GM19372 (cell line): ENCODE measurements around the gene NUMB.

Experiments
- ATAC-seq: cut with Tn5 transposase; IDR thresholded peaks from one replicate; pipeline ENCODE4 v1.9.1; 2021; ENCODE audit warnings: mild to moderate bottlenecking, low read depth, moderate library complexity; ENCODE audit not compliant: unreplicated experiment

The NUMB gene

DNA sequence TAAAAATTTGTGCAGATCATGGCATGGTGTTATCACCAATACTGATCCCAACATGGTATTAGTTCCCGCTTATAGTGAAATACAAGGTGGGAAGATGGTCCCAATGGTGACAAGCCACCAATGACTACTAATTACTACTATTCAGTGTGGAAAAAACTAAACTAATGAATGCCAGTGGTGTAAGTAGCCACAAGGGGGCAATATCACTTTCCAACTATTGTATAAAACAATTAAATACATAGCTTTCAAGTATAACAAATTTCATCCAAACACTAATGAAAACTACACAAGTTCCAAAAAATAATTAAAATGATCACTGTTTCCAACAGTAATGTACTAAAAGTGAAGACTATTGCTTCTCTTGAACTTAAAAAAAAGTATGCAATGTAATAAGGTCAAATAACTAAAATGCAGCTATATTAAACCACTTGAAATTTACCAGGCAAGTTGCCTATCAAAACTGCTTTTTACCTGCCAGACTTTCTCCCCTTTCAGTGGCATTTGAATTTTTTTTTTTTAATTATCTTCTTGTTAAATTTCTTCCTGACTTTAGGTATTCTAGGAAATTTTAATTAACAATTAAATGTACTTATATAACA is 163.0 kb downstream of the NUMB start:
- no peak for ATAC-seq

DNA sequence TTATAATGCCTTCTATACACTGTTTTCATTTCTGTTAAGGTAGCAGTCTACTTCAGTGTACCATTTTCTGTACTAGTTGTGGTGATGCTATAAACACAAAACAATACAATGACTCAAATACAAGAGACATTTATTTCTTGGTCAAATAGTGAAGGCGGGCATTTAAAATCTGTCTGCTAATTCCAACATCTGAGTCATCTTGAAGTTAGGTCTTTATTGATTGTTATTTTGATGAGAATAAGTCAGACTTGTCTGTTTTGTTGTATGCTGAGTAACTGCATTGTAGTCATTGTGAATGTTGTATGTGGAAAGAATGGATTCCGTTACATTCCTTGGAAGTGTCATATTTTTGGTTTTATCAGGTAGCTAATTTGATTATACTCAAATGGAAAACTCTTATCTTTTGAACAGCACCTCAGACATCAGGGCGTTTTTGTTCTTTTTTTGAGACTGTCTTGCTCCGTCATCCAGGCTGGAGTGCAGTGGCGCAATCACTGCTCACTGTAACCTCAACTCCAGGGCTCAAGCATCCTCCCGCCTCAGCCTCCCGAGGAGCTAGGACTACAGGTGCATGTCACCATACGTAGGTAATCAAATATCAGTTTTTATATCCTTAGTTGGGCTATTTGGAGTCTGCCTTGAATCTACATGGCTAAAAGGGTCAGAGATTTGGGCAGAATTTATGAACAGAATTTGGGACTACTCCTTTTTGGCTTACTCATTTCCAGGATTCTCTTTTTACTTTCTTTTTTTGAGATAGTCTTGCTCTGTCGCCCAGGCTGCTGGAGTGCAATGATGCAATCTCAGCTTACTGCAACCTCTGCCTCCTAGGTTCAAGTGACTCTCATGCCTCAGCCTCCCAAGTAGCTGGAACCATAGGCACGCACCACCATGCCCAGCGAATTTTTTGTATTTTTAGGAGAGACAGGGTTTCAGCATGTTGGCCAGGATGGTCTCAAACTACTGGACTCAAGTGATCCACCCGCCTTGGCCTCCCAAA is 164.3 kb downstream of the NUMB start:
- ATAC-seq = no peak

DNA sequence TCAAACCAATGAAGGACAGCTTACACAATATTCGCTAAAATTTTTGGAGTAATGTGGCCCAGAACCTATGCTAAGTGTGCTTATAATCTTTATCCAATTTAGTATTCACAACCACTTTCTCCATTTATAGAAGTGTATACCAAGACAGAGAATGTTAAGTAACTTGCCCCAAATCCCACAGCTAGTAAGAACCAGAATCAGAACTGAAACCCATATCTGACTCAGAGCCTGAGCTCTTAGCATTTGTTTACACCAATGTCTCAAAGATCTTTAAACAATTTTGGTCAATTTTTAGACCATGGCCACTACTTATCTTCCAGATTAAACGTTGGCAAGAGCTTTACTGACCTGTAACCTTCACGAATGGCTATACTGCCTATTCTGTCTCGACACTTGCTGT is 168.1 kb downstream of the NUMB start:
- ATAC-seq = peak; percentile 53

DNA sequence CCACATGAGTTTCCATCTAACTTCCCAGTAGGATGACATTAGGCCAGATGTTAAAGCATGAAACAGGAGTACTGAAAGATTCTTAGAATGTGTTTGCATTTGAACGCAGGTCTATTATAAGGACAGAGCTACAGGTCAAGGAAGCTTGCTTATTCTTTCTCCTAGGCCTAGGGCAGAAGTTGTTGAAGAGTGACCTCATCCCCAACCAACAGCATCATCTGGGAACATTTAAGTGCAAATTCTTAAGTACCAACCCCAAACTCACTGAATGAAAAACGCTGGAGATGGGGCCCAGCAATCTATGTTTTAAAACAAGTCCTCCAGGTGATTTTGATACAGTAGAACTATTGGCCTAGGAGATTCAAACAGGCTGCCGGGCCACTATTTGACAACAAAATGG is 168.6 kb downstream of the NUMB start:
- no peak for ATAC-seq

DNA sequence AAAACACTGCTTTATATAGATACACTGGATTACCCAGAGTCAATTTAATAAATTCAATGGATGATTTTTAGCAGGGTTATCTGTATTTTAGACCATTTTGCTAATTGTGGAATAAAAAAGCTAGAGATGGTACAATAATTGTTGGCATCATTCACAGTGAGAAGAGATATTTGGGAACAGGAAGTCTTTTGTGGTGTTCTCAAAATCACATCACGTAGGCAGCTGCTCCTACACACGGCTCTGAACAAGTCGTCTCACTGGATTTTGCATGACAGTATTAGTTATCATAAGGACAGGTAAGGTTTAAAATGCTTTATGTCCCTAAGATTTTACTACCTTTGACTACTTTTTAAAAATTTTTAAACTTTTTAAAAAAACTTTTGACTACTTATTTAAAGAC is 169.0 kb downstream of the NUMB start:
- no peak for ATAC-seq

DNA sequence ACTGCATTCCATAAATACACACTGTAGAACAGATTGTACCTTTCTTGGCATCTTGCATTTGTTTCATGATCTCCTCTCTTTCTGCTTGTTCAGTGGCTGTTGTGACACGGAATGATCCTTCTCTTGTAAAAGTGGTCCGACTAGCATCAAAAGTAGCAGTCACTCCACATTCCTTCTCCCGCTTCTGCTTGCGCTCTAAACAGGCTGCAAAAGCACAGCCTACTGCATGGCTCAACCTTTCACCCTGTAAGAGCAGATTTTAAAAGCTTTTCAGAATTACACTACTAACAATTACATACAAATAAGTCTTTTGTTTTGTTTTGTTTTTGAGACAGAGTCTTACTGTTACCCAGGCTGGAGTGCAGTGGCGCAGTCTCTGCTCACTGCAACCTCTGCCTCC is 171.3 kb downstream of the NUMB start:
- no peak for ATAC-seq

DNA sequence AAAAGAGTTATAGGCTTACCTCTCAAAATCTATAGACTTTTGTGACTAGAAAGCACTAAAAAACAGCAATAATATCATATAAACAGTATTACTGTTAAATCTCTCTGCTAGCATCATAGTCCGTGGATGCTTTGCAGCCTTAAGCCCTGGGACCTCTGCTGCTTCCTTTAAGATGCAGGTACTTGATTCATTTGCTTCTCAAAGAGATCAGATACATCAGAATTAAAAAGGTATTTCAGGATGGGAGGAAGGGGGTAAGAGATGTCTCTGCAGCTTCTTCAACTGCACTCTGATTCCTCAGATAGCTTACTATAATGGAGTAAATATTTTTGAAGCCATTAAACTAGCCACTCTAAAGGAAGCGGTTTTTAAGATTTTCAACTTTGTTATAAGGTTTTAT is 171.7 kb downstream of the NUMB start:
- no peak for ATAC-seq

DNA sequence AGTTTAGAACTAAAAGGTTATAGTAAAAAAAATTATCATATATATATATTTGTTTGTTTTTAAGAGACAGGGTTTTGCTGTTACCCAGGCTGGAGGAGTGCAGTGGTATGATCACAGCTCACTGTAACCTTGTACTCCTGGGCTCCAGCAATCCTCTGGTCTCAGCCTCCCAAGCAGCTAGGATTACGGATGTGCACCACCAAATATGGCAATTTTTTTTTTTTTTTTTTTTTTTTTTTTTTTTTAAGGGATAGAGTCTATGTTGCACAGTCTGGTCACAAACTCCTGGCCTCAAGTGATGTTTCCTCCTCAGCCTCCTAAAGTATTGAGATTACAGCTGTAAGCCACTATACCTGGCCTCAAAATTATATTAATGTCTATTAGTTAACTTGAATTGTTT is 172.4 kb downstream of the NUMB start:
- no peak for ATAC-seq

DNA sequence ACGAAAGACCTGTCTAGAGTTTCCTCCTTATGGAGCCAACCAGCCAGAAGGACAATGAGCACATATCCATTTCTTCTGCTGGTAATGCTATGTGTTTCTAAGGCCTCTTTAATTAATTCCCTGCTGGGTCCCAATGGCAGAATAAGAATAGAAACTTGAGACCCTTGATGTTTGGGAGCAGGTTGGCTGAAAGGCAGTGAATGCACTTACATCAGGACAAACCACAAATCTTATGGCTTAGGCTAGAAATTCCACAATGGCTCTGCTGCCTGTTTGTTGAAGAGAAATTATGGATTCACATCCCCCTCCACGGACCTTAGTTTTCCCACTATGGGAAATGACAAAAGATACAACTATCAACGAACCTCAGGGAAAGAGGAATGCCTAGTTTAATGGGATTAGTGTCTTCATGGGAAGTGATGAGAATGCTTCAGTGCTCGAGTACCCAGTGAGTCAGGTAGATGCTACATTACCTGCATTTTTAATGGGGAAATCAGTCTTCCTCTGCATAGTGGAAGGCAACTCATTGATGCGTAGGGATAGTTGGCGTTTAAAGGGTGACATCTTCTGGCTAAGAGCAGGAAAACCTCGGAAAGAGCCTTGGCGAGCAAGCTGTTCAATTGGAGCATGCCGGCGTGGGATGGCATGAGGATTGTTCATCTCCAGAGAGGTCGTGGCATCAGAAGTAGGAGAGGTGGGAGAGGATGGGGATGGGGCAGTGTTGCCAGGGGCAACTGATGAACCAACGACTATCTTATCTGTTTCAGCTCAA is 174.6 kb downstream of the NUMB start:
- no peak for ATAC-seq

DNA sequence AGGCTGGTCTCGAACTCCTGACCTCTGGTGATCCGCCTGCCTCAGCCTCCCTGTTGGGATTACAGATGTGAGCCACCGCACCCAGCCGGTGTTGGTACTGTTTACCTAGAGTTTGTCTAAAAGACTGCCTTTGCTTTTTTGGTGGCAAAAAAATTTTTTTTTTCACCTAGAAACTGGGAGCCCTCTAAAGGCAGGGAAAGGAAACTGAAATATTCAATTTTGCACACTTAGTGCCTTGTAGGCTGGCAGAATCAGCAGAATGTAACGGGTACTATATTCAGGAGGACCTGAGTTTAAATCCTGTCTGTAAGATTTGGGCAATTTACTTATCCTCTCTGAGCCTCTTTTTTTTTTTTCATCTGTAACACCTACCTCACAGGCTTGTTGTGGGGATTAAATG is 177.4 kb downstream of the NUMB start:
- no peak for ATAC-seq

DNA sequence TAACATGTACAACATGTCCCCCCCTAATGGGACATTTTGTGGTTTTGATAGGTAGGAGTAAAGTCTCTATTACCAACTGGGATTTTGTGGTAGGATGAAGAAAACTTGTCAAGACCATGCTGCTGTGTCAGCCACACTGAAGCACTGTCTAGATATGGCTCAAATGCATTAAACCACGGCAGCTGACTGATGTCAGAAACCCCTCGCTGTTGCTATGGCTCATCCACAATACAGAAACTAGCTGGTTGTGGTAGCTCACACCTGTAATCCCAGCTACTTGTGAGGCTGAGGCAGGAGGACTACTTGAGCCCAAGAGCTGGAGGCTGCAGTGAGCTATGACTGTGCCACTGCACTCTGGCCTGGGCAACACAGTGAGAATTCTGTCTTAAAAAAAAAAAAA is 181.0 kb downstream of the NUMB start:
- ATAC-seq = no peak

DNA sequence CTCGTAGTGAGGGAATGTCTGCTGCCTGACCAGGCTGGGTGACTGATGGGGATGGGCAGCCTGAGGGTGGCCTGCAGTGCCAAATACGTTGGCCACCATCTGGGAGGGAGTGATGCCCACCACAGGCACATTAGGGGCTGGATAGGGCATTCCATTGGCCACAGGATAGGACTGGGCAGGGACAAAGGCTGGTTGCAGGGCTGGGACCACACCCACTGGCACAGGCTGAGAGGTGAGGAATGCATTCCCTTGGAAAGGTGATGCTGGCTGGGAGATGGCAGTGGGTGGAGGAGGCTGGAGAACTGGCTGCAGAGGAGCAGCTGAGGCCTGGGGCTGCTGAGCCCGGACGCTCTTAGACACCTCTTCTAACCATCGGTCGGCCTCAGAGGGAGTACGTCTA is 181.5 kb downstream of the NUMB start:
- ATAC-seq = no peak

DNA sequence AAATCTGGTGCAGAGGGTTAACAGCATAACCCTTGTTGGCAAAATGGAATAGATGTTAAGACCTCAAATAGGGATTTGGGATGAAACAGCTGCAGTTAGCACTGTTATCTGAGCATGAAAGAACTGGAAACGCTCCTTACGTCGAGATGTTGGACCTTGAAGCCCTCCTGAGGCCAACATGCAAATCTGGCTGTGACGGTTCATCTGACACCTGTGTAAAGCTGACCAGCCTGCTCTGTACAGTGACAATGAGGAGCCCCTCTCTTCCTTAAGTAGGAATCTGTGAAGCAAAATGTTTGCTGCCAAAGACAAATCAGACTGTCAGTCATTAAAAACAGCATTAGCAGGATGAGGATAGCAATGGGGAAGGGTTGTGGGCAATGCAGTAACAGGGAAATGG is 184.5 kb downstream of the NUMB start:
- ATAC-seq = no peak

DNA sequence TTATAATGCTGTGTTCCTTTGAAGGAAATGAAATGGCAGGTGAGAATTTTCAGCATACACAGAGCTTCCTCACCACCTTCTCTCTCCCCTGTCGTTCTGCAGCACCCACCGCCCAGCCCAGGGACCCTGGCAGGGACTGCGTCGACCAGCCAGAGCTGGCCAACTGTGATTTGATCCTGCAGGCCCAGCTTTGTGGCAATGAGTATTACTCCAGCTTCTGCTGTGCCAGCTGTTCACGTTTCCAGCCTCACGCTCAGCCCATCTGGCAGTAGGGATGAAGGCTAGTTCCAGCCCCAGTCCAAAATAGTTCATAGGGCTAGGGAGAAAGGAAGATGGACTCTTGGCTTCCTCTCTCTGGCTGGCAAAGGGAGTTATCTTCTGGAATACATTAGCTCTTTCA is 186.0 kb downstream of the NUMB start:
- ATAC-seq = no peak

DNA sequence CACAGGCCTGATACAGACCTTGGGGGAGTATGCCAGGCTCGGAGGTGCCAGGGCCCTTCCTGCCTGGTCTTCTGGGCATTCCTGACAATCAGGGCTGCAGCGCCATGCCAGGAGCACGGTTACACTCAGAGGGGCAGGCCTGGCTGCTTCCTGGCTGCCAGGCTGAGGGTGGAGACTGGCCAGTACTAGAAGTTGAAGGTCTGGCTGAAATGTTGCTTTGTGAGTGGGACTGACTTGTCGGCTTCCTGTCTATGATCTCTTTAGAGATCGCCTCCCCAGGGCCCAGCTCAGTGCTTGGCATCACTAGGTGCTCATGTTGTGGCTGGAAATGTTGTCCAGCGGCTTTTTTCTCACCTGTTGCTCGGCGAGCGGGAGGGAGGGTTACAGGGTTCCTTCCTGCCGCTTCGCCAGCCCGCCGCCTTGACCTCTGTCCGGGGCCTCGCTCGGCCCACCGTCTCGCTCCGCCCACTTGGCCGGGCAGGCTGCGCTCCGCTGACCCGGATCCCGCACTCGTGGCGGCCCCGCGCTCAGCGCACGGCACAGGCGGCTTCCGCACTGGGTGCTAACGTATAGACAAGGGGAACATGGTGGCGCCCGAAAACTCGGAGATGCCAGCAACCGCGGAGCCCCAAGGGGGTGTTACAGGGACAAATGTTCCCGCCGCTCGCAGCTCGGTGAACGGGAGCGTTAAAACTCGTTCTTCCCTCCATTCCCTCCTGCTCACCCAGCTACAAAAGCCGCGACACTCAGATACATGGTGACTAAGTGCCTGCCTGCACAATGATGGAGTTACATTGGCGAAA is 188.4 kb downstream of the NUMB start:
- peak; percentile 68 for ATAC-seq

DNA sequence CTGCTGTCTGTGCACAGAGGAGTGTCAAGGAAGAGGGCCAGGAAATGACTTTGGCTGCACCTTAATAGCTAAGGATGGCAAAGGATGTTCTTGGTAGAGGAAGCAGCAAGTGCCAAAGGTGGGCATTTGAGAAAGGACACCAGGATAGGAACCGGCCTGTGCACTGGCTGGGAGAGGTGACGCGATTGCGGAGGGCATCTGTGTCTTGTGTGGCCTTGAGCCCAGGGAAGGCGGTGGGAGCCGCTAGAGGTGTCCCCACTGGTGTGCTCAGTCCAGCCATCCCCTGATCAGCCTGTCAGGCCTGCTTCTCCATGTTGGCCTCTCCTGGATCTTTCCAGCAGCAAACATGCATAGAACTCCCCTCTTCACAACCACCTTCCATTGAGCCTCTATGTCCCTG is 190.9 kb downstream of the NUMB start:
- ATAC-seq = no peak

DNA sequence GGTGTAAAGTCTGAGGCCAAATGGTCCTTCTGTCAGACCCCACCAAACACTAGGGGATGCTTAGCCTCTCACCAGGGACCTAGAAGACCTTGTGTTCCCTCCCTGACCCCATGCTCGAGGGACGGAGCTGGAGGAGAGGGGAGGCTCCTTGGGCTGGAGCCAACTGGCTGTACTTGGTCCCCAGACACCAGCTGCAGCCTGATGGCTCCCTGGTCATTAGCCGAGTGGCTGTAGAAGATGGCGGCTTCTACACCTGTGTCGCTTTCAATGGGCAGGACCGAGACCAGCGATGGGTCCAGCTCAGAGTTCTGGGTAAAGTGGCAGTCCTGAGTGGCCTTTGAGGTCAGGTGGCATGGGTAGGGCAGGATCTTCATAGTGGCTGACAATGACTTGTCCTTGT is 192.0 kb downstream of the NUMB start:
- ATAC-seq = no peak

DNA sequence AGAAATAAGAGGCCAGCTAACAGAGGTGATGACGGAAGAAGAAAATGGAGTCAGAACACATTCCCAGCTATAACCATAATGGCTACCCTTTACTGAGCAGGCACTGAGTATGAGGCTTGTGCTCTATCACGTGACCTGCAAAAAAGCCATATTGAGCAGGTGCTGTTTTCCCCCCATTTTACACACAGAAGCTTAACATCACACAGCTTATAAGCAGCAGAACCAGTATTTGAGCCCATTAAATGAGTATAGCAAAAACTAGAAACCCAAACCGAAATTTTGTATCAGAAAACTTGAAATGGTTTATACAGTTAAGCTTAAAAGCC is 192.7 kb downstream of the NUMB start:
- ATAC-seq = no peak

DNA sequence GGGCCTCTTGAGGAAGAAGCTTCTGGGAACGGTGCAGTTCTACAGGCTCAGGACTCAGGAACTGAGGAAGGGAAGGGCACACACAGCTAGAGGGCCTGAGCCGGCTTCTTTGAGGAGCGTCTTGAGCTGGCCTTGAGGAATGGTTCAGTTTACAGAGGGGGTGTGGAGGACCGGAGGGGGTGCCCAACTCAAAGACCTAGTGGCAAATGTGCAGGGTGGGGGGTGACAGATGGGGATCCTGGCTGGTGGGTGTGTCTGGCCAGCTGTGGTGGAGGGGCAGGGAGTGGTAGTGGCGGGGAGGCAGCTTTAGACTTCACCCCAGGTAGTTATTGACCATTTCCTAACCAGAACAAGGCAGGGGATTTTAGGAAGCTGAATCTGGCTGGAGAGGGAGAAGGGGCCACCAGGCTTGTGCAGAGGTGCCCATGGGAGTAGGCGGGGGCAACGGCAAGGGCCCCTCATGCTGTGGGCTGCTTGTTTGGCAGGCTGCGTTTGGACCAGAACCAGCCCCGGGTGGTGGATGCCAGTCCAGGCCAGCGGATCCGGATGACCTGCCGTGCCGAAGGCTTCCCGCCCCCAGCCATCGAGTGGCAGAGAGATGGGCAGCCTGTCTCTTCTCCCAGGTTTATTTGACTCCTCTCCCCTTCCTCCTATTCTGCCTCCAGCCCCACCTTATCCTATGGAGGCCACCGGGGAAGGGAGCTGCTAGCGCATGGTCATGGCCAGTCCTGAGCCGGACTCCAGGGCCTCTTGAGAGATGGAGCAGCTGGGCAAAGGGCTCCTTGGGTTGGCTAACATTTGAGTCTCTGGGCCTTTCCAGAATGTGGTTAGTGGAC is 193.2 kb downstream of the NUMB start:
- no peak for ATAC-seq
